H9 (cell line): Measurements from ENCODE around the gene HDDC2. TPM values are rescaled to one million over a fixed set of nuclear protein-coding genes. Genes with fewer than 3 reads are reported as not detected.

Source experiments
- DNase-seq: peaks from one replicate; pipeline ENCODE4 v3.0.0-alpha.2; 2017
- H2AFZ ChIP-seq: one replicate; pipeline ENCODE4 v1.6.1; 2013; ENCODE audit warnings: mild to moderate bottlenecking, low read length, control low read depth, moderate library complexity
- H2AK5ac ChIP-seq: 2 replicates; pipeline ENCODE4 v1.6.1; 2013; ENCODE audit warnings: low read length, control low read depth, mixed read lengths; ENCODE audit not compliant: insufficient read length
- H2BK120ac ChIP-seq: one replicate; pipeline ENCODE4 v1.6.1; 2013; ENCODE audit warnings: low read depth, mild to moderate bottlenecking, low read length, control low read depth, inconsistent platforms; ENCODE audit not compliant: poor library complexity, severe bottlenecking
- H2BK12ac ChIP-seq: 2 replicates; pipeline ENCODE4 v1.6.1; 2013; ENCODE audit warnings: low read length, control low read depth, mixed read lengths, low read depth; ENCODE audit not compliant: insufficient read length
- H2BK15ac ChIP-seq: 2 replicates; pipeline ENCODE4 v1.6.1; 2013; ENCODE audit warnings: low read depth, low read length, control low read depth
- H2BK20ac ChIP-seq: one replicate; pipeline ENCODE4 v1.6.1; 2013; ENCODE audit warnings: low read depth, mild to moderate bottlenecking, low read length, control low read depth, inconsistent platforms; ENCODE audit not compliant: poor library complexity, severe bottlenecking
- H2BK5ac ChIP-seq: 2 replicates; pipeline ENCODE4 v1.6.1; 2013; ENCODE audit warnings: low read length, control low read depth, mixed read lengths; ENCODE audit not compliant: insufficient read length
- H3K14ac ChIP-seq: 2 replicates; pipeline ENCODE4 v1.6.1; 2013; ENCODE audit warnings: low read length, control low read depth; ENCODE audit not compliant: insufficient read depth
- H3K18ac ChIP-seq: 2 replicates; pipeline ENCODE4 v1.6.1; 2013; ENCODE audit warnings: low read depth, mild to moderate bottlenecking, mixed read lengths, low read length, control low read depth; ENCODE audit not compliant: insufficient read length
- H3K23ac ChIP-seq: 2 replicates; pipeline ENCODE4 v1.6.1; 2013; ENCODE audit warnings: low read length, control low read depth, mixed read lengths, low read depth; ENCODE audit not compliant: insufficient read length
- H3K23me2 ChIP-seq: 2 replicates; pipeline ENCODE4 v1.6.1; 2013; ENCODE audit warnings: low read depth, mild to moderate bottlenecking, mixed read lengths, low read length, control low read depth; ENCODE audit not compliant: insufficient read length, poor library complexity, severe bottlenecking
- H3K27ac ChIP-seq: 2 replicates; pipeline ENCODE4 v1.5.1; 2013; ENCODE audit warnings: low read length, control low read depth, mixed read lengths, low read depth; ENCODE audit not compliant: insufficient read length
- H3K27me3 ChIP-seq: 2 replicates; pipeline ENCODE4 v1.6.1; 2013; ENCODE audit warnings: low read length, control low read depth, inconsistent platforms; ENCODE audit not compliant: insufficient read depth
- H3K4ac ChIP-seq: 2 replicates; pipeline ENCODE4 v1.6.1; 2013; ENCODE audit warnings: low read depth, mild to moderate bottlenecking, control low read depth, inconsistent platforms, low read length, moderate library complexity
- H3K4me1 ChIP-seq: 2 replicates; pipeline ENCODE4 v1.6.1; 2013; ENCODE audit warnings: low read length, control low read depth, inconsistent platforms; ENCODE audit not compliant: insufficient read depth
- H3K4me2 ChIP-seq: 2 replicates; pipeline ENCODE4 v1.6.1; 2013; ENCODE audit warnings: low read length, control low read depth, mixed read lengths; ENCODE audit not compliant: insufficient read length, insufficient read depth
- H3K56ac ChIP-seq: 2 replicates; pipeline ENCODE4 v1.6.1; 2013; ENCODE audit warnings: low read depth, mild to moderate bottlenecking, mixed read lengths, low read length, control low read depth; ENCODE audit not compliant: insufficient read length
- H3K79me1 ChIP-seq: 2 replicates; pipeline ENCODE4 v1.6.1; 2013; ENCODE audit warnings: low read depth, mild to moderate bottlenecking, moderate library complexity, low read length, control low read depth, inconsistent platforms; ENCODE audit not compliant: insufficient read depth, poor library complexity, severe bottlenecking
- H3K79me2 ChIP-seq: 2 replicates; pipeline ENCODE4 v1.6.1; 2013; ENCODE audit warnings: low read length, control low read depth, inconsistent platforms; ENCODE audit not compliant: insufficient read depth
- H3K9ac ChIP-seq: 2 replicates; pipeline ENCODE4 v1.6.1; 2013; ENCODE audit warnings: low read length, control low read depth, mixed read lengths; ENCODE audit not compliant: insufficient read length; ENCODE audit errors: extremely low read depth
- H3K9me3 ChIP-seq: one replicate; pipeline ENCODE4 v1.6.1; 2013; ENCODE audit warnings: low read depth, low read length, inconsistent platforms; ENCODE audit not compliant: control insufficient read depth
- H3T11ph ChIP-seq: one replicate; pipeline ENCODE4 v1.6.1; 2013; ENCODE audit warnings: mild to moderate bottlenecking, low read length, control low read depth, inconsistent platforms
- H4K20me1 ChIP-seq: one replicate; pipeline ENCODE4 v1.6.1; 2013; ENCODE audit not compliant: control insufficient read depth, insufficient read length, insufficient read depth
- H4K5ac ChIP-seq: 2 replicates; pipeline ENCODE4 v1.6.1; 2013; ENCODE audit warnings: low read depth, mild to moderate bottlenecking, mixed read lengths, low read length, control low read depth; ENCODE audit not compliant: insufficient read length
- H4K8ac ChIP-seq: replicated peaks from 2 replicates; pipeline ENCODE4 v1.6.1; 2013; ENCODE audit warnings: low read length, control low read depth, mixed read lengths, low read depth; ENCODE audit not compliant: insufficient read length
- H4K91ac ChIP-seq: 2 replicates; pipeline ENCODE4 v1.6.1; 2013; ENCODE audit warnings: low read depth, mild to moderate bottlenecking, moderate library complexity, mixed read lengths, low read length, control low read depth; ENCODE audit not compliant: insufficient read length
- H3K27ac Mint-ChIP-seq, 3 experiments: 2 replicates in 2 of 3; 3 replicates in 1 of 3; pipeline ENCODE4 v1.8.0; 2020 to 2021; ENCODE audit warnings: mixed read lengths in 3 of 3, mild to moderate bottlenecking in 1 of 3, moderate library complexity in 1 of 3
- H3K27me3 Mint-ChIP-seq: 2 replicates; pipeline ENCODE4 v1.8.0; 2021; ENCODE audit warnings: low read depth, mild to moderate bottlenecking, moderate library complexity, mixed read lengths
- H3K36me3 Mint-ChIP-seq, 3 experiments: 2 replicates in 2 of 3; 3 replicates in 1 of 3; pipeline ENCODE4 v1.8.0; 2020 to 2021; ENCODE audit warnings: low read depth in 3 of 3, mixed read lengths in 3 of 3; ENCODE audit not compliant: insufficient read depth in 1 of 3
- H3K4me1 Mint-ChIP-seq, 2 experiments: 2 replicates each; pipeline ENCODE4 v1.8.0; 2020; ENCODE audit warnings: mixed read lengths in 2 of 2
- H3K4me3 Mint-ChIP-seq, 2 experiments: 2 replicates in 1 of 2; 3 replicates in 1 of 2; pipeline ENCODE4 v1.8.0; 2020 to 2021; ENCODE audit warnings: mild to moderate bottlenecking in 2 of 2, mixed read lengths in 2 of 2, moderate library complexity in 1 of 2
- H3K9me3 Mint-ChIP-seq, 2 experiments: 2 replicates in 1 of 2; 3 replicates in 1 of 2; pipeline ENCODE4 v1.8.0; 2020; ENCODE audit warnings: mild to moderate bottlenecking in 2 of 2, mixed read lengths in 2 of 2, moderate library complexity in 1 of 2
- WGBS: extraction: QIAGEN DNeasy Blood & Tissue Kit; methylation state at CpG from one replicate; pipeline ENCODE4 v1.1.7; 2013; ENCODE audit warnings: missing lambda C conversion rate, low lambda C conversion rate, mixed read lengths; ENCODE audit not compliant: insufficient read length; ENCODE audit errors: extremely low coverage; 5-methylcytosine and 5-hydroxymethylcytosine counted together
- total RNA-seq: library from RNA; stranded (reverse); gene quantifications from 2 replicates; pipeline ENCODE4 v1.2.1, GENCODE V29; 2021
- TF ChIP-seq, protein P1 (sequence below): fragments of 200-600 bp; sonication (generic); conservative IDR thresholded peaks from 3 replicates; pipeline ENCODE4 v1.8.0; 2021; ENCODE audit warnings: antibody characterized with exemption, mild to moderate bottlenecking

HDDC2 gene
- total RNA-seq, 1 experiment from 2014 or later: 77.8 TPM

DNA sequence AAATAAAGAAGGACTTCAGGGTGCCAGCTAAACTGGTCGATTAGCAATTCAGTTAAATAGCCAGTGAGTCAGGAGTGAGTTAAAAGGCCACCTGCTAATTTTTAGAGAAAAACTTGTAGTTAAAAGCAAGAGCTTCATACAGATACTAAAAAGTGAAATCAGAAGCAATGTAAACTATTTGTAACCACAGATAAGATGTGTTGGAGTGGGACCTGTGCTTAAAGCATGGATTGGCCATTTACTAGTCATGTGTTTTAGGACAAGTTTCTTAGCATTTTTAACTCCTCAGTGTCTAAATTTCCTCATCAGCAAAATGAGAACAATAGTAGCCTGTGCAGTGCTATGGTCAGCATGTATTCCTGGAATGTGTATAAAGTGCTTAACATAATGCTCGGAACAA lies 23.8 kb upstream of the HDDC2 start:
- Histone ChIP-seq H4K91ac (no peak overlapping the region), H3K23ac (no peak overlapping the region), H3K9me3 (no peaks in the 10 kb centered on the region), H3K14ac (no peak overlapping the region), H3K18ac (no peak overlapping the region), H3K4me1 (no peaks in the 10 kb centered on the region), H3K79me1 (no peaks in the 10 kb centered on the region), H3K27ac (no peak overlapping the region), H2AFZ (no peak overlapping the region), H3K27me3 (no peaks in the 10 kb centered on the region), H2BK15ac (no peak overlapping the region), H3K23me2 (no peaks in the 10 kb centered on the region), H3T11ph (no peak overlapping the region), H4K8ac (no peak overlapping the region), H2BK12ac (no peak overlapping the region), H3K79me2 (no peaks in the 10 kb centered on the region), H2AK5ac (no peak overlapping the region), H3K56ac (no peak overlapping the region), H3K4me2 (no peak overlapping the region), H2BK120ac (no peak overlapping the region), H3K4ac (no peak overlapping the region), H4K20me1 (no peaks in the 10 kb centered on the region), H4K5ac (no peak overlapping the region), H3K9ac (no peak overlapping the region), H2BK20ac (no peak overlapping the region), H2BK5ac (no peak overlapping the region)
- H3K27me3 Mint-ChIP-seq: peaks cover 1% of the 10 kb centered on the region; the same call in 1 of the 2 replicates
- peaks cover 5 to 8% of the 10 kb centered on the region in 2 experiments; a peak in 3 of 4 replicates for H3K4me1 Mint-ChIP-seq
- whole genome bisulfite sequencing: no CpG with 5 or more reads among the region's 2 CpGs
- no peak for DNase-seq
- no peaks in the 10 kb centered on the region; a peak in 1 of 5 replicates for H3K9me3 Mint-ChIP-seq
- TF ChIP-seq, protein P1, sequence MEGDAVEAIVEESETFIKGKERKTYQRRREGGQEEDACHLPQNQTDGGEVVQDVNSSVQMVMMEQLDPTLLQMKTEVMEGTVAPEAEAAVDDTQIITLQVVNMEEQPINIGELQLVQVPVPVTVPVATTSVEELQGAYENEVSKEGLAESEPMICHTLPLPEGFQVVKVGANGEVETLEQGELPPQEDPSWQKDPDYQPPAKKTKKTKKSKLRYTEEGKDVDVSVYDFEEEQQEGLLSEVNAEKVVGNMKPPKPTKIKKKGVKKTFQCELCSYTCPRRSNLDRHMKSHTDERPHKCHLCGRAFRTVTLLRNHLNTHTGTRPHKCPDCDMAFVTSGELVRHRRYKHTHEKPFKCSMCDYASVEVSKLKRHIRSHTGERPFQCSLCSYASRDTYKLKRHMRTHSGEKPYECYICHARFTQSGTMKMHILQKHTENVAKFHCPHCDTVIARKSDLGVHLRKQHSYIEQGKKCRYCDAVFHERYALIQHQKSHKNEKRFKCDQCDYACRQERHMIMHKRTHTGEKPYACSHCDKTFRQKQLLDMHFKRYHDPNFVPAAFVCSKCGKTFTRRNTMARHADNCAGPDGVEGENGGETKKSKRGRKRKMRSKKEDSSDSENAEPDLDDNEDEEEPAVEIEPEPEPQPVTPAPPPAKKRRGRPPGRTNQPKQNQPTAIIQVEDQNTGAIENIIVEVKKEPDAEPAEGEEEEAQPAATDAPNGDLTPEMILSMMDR: no peak
- H3K36me3 Mint-ChIP-seq: 0 out of 7 replicates have a peak, but pooled peaks cover 0 to 1% (median 0%) of the 10 kb centered on the region in 3 experiments
- H3K4me3 Mint-ChIP-seq: no peak overlapping the region
- H3K27ac Mint-ChIP-seq: no peak overlapping the region
